Measurements from ENCODE around the gene SGSH. TPM values are rescaled to one million over a fixed set of nuclear protein-coding genes. Genes with fewer than 3 reads are reported as not detected.

Gene SGSH
- total RNA-seq, 4 donors from 2014 or later, result 15.7 to 34.7 (median 24.7) TPM

DNA sequence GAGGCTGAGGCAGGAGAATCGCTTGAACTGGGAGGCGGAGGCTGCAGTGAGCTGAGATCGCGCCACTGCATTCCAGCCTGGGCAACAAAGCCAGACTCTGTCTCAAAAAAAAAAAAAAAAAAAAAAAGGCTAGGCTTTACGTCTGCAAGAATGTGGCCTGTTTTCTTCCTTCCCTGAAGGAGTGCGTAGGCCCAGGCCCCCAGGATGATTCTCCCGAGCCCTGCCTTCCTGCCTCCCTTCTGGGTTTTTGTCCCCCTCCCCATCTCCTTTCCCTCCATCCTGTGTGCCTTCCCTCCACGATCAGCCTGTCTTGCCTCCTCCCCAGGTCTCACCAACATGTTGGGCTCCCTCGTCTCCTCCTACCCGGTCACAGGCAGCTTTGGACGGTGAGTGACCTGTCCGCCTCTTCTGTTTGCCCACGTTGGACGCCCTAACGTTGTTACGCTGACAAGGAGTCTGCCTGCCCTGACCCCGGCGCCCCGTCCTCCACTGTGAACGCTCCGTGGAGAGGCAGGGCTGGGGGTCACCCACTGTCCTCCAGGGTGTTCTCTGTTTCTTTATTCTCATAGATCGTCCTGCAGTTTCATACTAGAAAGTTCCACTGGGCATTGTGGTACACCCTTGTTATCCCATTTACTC, 24.9 kb upstream of the SGSH start:
- TF ChIP-seq, protein P1, sequence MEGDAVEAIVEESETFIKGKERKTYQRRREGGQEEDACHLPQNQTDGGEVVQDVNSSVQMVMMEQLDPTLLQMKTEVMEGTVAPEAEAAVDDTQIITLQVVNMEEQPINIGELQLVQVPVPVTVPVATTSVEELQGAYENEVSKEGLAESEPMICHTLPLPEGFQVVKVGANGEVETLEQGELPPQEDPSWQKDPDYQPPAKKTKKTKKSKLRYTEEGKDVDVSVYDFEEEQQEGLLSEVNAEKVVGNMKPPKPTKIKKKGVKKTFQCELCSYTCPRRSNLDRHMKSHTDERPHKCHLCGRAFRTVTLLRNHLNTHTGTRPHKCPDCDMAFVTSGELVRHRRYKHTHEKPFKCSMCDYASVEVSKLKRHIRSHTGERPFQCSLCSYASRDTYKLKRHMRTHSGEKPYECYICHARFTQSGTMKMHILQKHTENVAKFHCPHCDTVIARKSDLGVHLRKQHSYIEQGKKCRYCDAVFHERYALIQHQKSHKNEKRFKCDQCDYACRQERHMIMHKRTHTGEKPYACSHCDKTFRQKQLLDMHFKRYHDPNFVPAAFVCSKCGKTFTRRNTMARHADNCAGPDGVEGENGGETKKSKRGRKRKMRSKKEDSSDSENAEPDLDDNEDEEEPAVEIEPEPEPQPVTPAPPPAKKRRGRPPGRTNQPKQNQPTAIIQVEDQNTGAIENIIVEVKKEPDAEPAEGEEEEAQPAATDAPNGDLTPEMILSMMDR (IDR thresholded peaks at IDR 0.05; ENCODE audit: low read depth), result no peak

DNA sequence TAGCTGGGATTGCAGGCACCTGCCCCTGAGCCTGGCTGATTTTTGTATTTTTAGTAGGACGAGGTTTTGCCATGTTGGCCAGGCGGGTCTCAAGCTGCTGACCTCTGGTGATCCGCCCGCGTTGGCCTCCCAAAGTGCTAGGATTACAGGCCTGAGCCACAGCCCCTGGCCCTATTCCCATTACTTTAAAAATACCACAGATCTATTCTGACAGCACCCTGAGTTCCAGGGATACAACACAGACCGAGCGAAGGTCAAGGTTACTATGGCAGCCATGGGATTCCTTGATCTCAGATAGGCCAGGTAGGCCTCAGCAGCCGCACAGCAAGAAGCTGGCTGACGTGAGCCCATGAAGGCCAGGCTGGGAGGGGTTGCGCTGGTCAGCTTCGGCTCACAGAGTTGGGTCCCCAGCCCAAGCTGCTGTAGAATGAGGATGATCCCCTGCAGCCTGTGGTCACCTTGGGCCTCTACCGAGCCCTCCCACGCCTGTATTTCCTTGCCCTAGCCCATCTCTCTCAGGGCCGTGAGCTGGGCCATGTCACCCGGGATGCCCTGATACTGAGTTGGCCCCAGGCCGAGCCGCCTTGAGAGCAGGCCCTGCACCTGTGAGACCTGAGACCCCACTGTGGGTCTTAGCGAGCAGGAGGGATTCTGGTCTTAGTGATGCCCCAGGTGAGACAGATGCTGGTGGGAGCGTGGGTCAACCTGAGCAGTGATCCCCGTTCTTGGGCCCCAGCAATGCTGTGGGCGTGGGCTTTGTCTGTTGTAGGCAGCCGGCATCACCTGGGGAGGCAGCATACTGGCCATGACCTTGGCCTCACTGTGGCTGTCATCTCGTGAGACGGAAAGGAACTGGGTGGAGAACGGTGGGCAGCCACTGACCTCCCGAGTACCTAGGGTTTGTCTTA, 23.6 kb upstream of the SGSH start:
- TF ChIP-seq, protein P1 (IDR thresholded peaks at IDR 0.05; ENCODE audit: low read depth), result no peak

DNA sequence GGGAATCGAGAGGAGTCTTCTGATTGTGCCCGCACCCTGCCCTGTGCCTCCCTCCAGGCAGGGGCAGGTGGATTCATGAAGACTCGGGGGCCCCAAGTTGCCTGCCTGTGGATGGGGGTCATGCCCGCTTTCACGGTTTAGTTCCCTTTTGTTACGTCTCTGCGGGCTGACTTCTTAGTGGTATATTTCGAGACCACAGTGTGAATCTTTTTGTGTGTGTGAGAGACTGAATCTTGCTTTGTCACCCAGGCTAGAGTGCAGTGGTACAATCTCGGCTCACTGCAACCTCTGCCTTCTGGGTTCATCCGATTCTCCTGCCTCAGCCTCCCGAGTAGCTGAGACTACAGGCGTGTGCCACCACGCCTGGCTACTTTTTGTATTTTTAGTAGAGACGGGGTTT, 22.4 kb upstream of the SGSH start:
- TF ChIP-seq, protein P1 (IDR thresholded peaks at IDR 0.05; ENCODE audit: low read depth), result no peak

DNA sequence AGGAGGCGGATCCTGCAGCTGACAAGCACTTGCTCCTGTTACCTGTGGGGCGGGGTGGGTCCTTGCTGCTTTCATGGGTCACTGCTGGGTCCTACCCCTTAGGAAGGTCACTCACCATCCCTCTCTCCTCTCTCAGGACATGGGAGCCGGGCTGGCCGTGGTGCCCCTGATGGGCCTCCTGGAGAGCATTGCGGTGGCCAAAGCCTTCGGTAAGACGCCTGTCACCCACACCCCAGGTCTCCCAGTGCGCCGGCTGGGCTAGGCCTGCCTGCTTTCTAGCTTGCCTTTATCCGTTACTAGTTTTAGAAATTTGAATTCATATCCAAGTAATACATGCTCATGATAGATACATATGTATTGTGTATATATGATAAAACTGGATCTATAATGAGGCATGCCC, 17.3 kb upstream of the SGSH start:
- TF ChIP-seq, protein P1 (IDR thresholded peaks at IDR 0.05; ENCODE audit: low read depth), result no peak

DNA sequence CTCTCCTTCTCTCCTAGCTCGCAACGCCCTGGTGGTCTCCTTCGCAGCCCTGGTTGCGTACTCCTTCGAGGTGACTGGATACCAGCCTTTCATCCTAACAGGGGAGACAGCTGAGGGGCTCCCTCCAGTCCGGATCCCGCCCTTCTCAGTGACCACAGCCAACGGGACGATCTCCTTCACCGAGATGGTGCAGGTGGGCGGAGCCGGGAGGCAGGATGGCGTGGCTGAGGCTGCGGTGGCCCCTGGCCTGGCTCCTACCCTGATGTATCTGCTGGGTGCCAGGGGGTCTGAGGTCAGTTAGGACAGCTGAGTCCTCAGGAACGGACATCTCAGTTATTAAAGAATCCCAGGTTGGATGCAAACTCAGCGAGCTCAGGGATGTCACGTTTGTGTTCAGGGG, 16.8 kb upstream of the SGSH start:
- TF ChIP-seq, protein P1 (IDR thresholded peaks at IDR 0.05; ENCODE audit: low read depth), result no peak

DNA sequence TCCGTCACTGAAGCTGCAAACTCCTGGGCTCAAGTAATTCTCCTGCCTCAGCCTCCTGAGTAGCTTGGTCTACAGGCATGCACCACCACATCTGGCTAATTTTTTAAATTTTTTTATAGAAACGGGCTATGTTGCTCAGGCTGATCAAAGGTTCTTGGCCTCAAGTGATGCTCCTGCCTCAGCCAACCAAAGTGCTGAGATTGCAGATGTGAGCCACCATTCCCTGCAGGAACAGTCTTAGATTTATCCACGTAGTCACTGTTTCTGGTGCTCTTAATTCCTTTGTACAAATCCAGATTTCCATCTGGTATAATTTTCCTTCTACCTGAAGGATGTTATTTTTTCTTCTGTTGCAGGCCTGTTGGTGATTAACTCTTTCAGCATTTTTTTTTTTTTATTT, 13.1 kb upstream of the SGSH start:
- TF ChIP-seq, protein P1 (IDR thresholded peaks at IDR 0.05; ENCODE audit: low read depth), result no peak

DNA sequence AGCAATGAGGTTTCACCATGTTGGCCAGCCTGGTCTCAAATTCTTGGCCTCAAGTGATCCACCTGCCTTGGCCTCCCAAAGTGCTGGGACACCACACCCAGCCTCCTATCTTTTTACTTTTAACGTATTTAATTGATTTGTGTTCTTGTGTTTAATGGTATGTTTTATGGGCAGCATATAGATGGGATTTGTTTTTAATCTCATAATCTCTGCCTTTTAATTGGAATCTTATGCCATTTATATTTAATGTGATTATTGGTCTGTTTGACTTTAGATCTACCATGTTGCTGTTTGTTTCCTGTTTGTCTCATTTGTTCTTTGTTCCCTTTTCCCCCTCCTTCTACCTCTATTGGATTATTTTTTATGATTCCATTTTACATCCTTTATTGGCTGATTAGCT, 12.3 kb upstream of the SGSH start:
- TF ChIP-seq, protein P1 (IDR thresholded peaks at IDR 0.05; ENCODE audit: low read depth), result no peak

All from subcutaneous adipose tissue (tissue), 4 donors.